NCI-H2227 (cell line): ENCODE measurements around the gene CCT6B.

Experiments used
- DNase-seq: peaks from one replicate; lab custom pipeline; 2025; ENCODE audit not compliant: unreplicated experiment; lab: John Stamatoyannopoulos, UW

CCT6B gene

DNA sequence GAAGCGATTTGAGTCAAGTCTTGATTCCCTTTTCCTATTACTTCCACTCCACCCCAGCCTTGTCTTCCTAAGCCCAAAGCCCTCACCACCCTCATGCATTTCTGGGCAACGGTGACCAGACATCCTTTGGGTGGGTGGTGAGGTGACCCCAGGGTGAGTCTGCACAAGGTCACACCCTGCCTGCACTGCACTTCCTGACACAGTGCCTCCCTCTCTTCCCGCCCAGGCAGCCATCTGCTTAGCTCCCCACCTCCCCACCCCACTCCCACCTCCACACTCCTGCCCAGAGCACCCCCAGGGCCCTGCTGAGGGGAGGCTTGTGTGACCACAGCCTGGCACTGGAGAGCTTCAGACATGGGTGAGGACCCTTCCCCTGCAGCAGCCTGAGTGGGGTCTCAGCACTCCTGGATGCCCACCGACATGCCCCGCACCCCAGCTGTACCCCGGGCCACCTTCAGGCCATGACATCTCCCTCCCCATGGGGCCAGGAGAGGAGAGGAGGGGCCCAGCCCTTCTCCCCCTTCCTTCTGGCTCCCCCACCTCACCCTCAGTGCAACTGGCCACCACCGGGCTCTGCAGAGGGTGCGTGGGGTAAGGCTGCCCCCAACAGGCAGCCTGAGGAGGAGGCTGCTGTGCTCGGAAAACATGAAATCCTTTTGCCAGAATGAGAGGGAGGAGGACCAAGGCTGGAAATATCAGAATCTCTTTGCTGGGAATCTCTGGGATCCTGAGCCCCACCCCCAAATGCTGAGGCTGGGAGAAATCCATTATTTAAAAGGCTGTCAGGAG is 68.6 kb downstream of the CCT6B start:
- peak; percentile 64 for DNase-seq

- no peak for DNase-seq
These were observed 74.4 kb downstream of the CCT6B start for GRCh38 chr17:34886831-34887230.

DNA sequence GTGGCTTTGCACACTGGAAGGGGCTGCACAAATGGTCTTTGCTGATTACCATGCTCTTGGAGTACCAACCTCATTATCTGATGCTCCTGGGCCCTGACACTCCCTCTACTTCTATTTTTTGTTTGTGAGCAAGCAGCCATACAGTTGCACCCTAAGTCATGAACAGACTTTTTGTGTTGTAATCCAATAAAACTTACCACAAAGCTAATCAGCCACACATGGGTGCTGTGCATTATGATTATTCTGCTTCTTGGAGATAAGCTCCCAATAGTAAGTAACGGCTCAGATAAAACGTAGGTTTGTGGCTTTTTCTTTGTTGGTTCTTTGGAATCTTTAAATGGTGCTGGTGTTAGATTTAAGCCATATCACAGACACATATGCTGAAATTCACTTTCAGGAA is 76.2 kb downstream of the CCT6B start:
- no peak for DNase-seq

GRCh38 chr17:34884597-34884996 is 76.7 kb downstream of the CCT6B start:
- DNase-seq: no peak

DNA sequence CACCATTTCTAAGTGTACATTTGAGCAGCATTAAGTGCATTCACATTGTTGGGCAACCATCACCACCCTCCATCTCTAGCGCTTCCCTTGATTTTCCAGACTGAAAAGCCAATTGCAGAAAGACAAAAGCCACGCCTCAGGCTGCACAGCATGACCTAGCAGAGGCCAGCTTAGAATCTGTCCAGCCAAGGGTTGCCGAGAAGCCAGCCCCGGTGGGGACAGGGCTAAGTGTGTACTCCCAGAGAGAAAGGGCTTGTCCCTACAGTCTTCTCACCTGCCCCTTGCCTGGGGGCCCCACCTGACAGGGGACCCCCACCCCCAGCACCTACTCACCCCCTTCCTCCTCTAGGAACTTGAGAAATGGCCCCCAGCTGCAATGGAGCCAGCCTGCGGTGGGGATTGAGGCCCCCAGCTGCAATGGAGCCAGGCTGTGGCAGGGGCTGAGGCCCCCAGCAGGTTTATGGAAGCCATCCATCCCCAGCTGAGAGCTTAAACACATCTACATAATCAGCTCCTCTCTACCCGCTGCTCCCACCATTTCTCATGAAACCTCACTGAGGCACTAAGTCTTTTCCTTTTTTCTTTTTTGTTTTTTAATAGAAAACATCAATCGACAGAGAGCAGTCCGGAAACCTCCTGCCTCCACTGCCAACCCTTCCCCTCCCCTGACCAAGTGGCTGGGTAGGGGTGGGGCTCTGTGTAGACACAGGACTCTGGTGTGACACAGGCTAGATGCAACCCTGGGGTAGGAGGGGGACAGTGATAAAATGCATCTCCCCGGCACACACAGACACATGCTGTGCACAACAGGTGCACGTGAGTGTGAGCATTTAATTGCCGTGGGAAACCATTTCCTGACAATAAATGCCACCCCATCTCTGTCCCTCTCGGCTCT is 77.9 kb downstream of the CCT6B start:
- no peak for DNase-seq

- DNase-seq: no peak
These were observed 82.1 kb downstream of the CCT6B start for GRCh38 chr17:34879146-34879545.
